Measurements from ENCODE around the gene ARID3A. TPM values are rescaled to one million over a fixed set of nuclear protein-coding genes. Genes with fewer than 3 reads are reported as not detected.

ARID3A gene
- total RNA-seq, 4 donors from 2014 or later: 5.5 to 13.9 (median 9.2) TPM

- TF ChIP-seq, protein P1, sequence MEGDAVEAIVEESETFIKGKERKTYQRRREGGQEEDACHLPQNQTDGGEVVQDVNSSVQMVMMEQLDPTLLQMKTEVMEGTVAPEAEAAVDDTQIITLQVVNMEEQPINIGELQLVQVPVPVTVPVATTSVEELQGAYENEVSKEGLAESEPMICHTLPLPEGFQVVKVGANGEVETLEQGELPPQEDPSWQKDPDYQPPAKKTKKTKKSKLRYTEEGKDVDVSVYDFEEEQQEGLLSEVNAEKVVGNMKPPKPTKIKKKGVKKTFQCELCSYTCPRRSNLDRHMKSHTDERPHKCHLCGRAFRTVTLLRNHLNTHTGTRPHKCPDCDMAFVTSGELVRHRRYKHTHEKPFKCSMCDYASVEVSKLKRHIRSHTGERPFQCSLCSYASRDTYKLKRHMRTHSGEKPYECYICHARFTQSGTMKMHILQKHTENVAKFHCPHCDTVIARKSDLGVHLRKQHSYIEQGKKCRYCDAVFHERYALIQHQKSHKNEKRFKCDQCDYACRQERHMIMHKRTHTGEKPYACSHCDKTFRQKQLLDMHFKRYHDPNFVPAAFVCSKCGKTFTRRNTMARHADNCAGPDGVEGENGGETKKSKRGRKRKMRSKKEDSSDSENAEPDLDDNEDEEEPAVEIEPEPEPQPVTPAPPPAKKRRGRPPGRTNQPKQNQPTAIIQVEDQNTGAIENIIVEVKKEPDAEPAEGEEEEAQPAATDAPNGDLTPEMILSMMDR (IDR thresholded peaks at IDR 0.05; ENCODE audit: low read depth): no peak
Observed at GRCh38 chr19:919199-920050, 6.4 kb upstream of the ARID3A start.

DNA sequence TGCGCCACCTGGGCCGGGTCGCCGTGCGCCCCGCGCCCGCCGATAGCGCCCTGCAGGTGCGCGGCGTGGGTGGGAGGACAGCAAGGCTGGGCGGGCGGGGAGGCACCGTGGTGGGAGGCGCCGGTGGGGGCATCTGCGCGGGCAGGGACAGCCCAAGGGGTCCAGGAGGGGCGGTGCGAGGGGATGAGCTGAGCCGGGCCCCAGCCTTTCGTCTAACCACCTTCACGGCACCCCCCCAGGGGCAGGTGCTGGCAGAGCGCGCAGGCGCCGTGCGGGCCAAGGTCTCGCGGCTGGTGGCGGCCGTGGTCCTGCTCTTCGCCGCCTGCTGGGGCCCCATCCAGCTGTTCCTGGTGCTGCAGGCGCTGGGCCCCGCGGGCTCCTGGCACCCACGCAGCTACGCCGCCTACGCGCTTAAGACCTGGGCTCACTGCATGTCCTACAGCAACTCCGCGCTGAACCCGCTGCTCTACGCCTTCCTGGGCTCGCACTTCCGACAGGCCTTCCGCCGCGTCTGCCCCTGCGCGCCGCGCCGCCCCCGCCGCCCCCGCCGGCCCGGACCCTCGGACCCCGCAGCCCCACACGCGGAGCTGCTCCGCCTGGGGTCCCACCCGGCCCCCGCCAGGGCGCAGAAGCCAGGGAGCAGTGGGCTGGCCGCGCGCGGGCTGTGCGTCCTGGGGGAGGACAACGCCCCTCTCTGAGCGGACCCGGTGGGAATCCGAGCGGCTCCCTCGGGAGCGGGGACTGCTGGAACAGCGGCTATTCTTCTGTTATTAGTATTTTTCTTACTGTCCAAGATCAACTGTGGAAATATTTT lies 5.6 kb upstream of the ARID3A start:
- TF ChIP-seq, protein P1 (IDR thresholded peaks at IDR 0.05; ENCODE audit: low read depth): no peak

DNA sequence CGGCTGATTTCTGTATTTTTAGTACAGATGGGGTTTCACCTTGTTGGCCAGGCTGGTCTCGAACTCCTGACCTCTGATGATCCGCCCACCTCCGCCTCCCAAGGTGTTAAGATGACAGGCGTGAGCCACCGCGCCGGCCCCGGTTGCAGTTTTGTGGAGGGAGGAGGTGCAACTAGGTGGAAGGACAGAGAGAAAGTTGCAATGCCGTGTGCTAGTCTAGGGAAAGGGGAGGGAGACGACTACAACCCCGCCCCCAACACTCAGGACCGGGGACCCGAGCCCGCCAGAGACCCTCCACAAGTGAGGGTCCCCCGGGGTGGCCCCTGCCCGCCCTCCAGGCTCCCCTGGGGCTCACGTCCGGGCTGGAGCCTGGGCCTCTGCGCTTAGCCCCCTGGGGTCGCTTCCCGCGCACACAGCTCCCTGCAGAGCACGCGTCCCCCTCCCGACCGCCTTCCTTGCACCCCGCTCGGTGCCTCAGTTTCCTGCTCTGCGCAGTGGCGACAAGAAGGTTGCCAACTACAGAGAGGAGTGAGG lies 1.2 kb upstream of the ARID3A start:
- TF ChIP-seq, protein P1 (IDR thresholded peaks at IDR 0.05; ENCODE audit: low read depth): no peak

GRCh38 chr19:925087-925525 lies 729 bp upstream of the ARID3A start:
- TF ChIP-seq, protein P1 (IDR thresholded peaks at IDR 0.05; ENCODE audit: low read depth): no peak

DNA sequence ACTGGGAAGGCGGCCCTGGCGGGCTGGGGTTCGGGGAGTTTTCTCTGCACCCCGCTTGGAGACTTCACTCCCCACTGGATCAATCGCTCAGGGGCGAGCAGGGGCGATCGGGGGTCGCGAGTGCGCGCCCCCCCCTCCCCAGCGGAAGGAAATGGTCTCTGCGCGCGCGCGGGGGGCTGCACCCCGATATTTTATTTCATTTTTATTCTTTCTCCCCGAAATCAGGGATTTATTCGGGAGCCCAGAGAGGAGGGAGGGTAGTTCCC lies 421 bp downstream of the ARID3A start:
- TF ChIP-seq, protein P1 (IDR thresholded peaks at IDR 0.05; ENCODE audit: low read depth): no peak

DNA sequence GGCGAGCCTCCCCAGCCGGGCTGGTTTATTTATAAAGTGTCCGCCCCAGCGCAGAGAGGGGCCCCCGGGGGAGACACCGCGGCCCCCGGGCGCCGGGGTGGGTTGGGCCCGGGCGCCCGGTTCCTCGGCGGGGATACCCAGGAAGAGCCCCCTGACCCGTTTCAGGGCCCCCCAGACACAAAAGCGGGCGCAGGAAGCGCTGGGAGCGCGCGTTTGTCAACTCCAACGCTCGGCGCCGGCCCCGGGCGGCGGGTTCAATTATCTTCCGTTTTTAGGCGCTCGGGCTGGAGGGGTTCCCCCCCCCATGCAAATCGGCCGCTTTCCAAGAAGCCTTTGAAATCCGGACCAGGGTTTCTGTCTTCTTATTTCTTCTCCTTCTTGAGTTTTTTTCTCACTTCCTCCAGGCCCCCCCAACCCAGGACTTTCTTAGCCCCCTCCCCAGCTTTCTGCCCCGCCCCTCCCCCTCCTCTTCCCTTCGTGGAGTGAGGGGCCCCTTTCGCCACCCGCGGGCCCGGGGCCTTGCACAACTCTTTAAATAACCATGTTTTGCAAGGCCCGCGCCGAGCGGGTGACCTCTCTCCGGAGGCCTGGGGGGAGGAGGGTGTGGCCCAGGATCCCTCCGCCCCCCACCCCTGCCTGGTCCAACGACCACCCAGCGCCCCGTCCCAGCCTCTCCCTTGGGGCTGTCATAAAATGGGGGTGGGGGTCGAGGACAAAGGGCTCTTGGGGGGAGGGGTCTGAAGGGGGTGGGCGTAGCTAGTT lies 935 bp downstream of the ARID3A start:
- TF ChIP-seq, protein P1 (IDR thresholded peaks at IDR 0.05; ENCODE audit: low read depth): no peak

Data from subcutaneous adipose tissue (tissue), 4 donors.